Measurements from ENCODE around the gene ZDHHC14.

- TF ChIP-seq CTCF (IDR thresholded peaks at IDR 0.05) = no peak
- no peak for TF ChIP-seq POLR2AphosphoS5 (IDR thresholded peaks at IDR 0.05)
- TF ChIP-seq POLR2A (IDR thresholded peaks at IDR 0.05) = no peak
Observed at GRCh38 chr6:157383471-157383870, 2.5 kb downstream of the ZDHHC14 start.
